DMS 273 treated with DMSO at 0.1 percent for 48 hours (cell line): Measurements from ENCODE around the gene USH2A.

Experiments used
- DNase-seq: peaks from one replicate; lab custom pipeline; 2025; lab: John Stamatoyannopoulos, UW

USH2A gene

GRCh38 chr1:216285052-216285451, 138.2 kb downstream of the USH2A start:
- no peak for DNase-seq

GRCh38 chr1:216281757-216282156, 141.5 kb downstream of the USH2A start:
- DNase-seq: no peak

GRCh38 chr1:216270086-216270773, 153.0 kb downstream of the USH2A start:
- no peak for DNase-seq

- DNase-seq: no peak
Measured at GRCh38 chr1:216261631-216262030, 161.6 kb downstream of the USH2A start.

GRCh38 chr1:216258856-216259255, 164.4 kb downstream of the USH2A start:
- no peak for DNase-seq

- no peak for DNase-seq
Measured at GRCh38 chr1:216258386-216258785, 164.9 kb downstream of the USH2A start.

GRCh38 chr1:216250861-216251260, 172.4 kb downstream of the USH2A start:
- DNase-seq: no peak

GRCh38 chr1:216248628-216249027, 174.6 kb downstream of the USH2A start:
- DNase-seq: no peak

- no peak for DNase-seq
Measured at GRCh38 chr1:216247937-216248336, 175.3 kb downstream of the USH2A start.

GRCh38 chr1:216246577-216247203, 176.6 kb downstream of the USH2A start:
- DNase-seq: no peak

GRCh38 chr1:216238844-216239243, 184.4 kb downstream of the USH2A start:
- DNase-seq: no peak

GRCh38 chr1:216237927-216238542, 185.2 kb downstream of the USH2A start:
- no peak for DNase-seq

- DNase-seq: no peak
Measured at GRCh38 chr1:216224233-216224632, 199.0 kb downstream of the USH2A start.

- DNase-seq: no peak
Measured at GRCh38 chr1:216223486-216223885, 199.8 kb downstream of the USH2A start.

- no peak for DNase-seq
Measured at GRCh38 chr1:216222288-216222687, 201.0 kb downstream of the USH2A start.

GRCh38 chr1:216221260-216221700, 202.0 kb downstream of the USH2A start:
- peak; percentile 71 for DNase-seq

- DNase-seq: no peak
Measured at GRCh38 chr1:216216305-216216704, 206.9 kb downstream of the USH2A start.

GRCh38 chr1:216215169-216215568, 208.1 kb downstream of the USH2A start:
- no peak for DNase-seq

GRCh38 chr1:216212826-216213225, 210.4 kb downstream of the USH2A start:
- DNase-seq: no peak

- DNase-seq: no peak
Measured at GRCh38 chr1:216210081-216210480, 213.2 kb downstream of the USH2A start.

GRCh38 chr1:216209125-216209524, 214.1 kb downstream of the USH2A start:
- DNase-seq: no peak

- no peak for DNase-seq
Measured at GRCh38 chr1:216207154-216207553, 216.1 kb downstream of the USH2A start.

GRCh38 chr1:216205176-216205575, 218.1 kb downstream of the USH2A start:
- no peak for DNase-seq
